ENCODE measurements around the gene PITPNC1. TPM values are rescaled to one million over a fixed set of nuclear protein-coding genes. Genes with fewer than 3 reads are reported as not detected.
A peak's percentile ranks its signal among the peaks of the same experiment; 100 is the strongest.

Gene PITPNC1
- total RNA-seq, 1 donor from 2014 or later, result 5.4 TPM

- no peak for DNase-seq (ENCODE audit: low spot score)
- peaks cover 31% of the 10 kb centered on the region for H3K36me3 Mint-ChIP-seq (ENCODE audit: low read depth)
- no peaks in the 10 kb centered on the region for H3K27me3 Mint-ChIP-seq (ENCODE audit: low read depth)
- H3K4me3 Mint-ChIP-seq (ENCODE audit: unreplicated experiment), result no peak overlapping the region
- H3K4me1 Mint-ChIP-seq (ENCODE audit: low read depth), result peaks cover 9% of the 10 kb centered on the region
- no peak overlapping the region for H3K27ac Mint-ChIP-seq (ENCODE audit: unreplicated experiment)
- H3K9me3 Mint-ChIP-seq (ENCODE audit: low read depth), result no peaks in the 10 kb centered on the region
- TF ChIP-seq CTCF (IDR thresholded peaks at IDR 0.05), result no peak
Observed at GRCh38 chr17:67353929-67354574, 23.0 kb upstream of the PITPNC1 start.

- DNase-seq (ENCODE audit: low spot score), result no peak
- H3K4me1 Mint-ChIP-seq (ENCODE audit: low read depth), result peaks cover 34% of the 10 kb centered on the region
- no peak for TF ChIP-seq CTCF (IDR thresholded peaks at IDR 0.05)
- H3K9me3 Mint-ChIP-seq (ENCODE audit: low read depth), result no peaks in the 10 kb centered on the region
- H3K27me3 Mint-ChIP-seq (ENCODE audit: low read depth), result no peaks in the 10 kb centered on the region
- H3K4me3 Mint-ChIP-seq (ENCODE audit: unreplicated experiment), result no peak overlapping the region
- H3K27ac Mint-ChIP-seq (ENCODE audit: unreplicated experiment), result peak overlapping the region; percentile 54
- H3K36me3 Mint-ChIP-seq (ENCODE audit: low read depth), result peaks cover 22% of the 10 kb centered on the region
Observed at GRCh38 chr17:67358612-67359011, 18.5 kb upstream of the PITPNC1 start.

GRCh38 chr17:67359960-67360791 lies 16.9 kb upstream of the PITPNC1 start:
- Mint-ChIP-seq H3K9me3 (ENCODE audit: low read depth) (no peaks in the 10 kb centered on the region), H3K27me3 (ENCODE audit: low read depth) (no peaks in the 10 kb centered on the region), H3K4me1 (ENCODE audit: low read depth) (peaks cover 48% of the 10 kb centered on the region), H3K36me3 (ENCODE audit: low read depth) (peaks cover 13% of the 10 kb centered on the region), H3K4me3 (ENCODE audit: unreplicated experiment) (no peak overlapping the region), H3K27ac (ENCODE audit: unreplicated experiment) (no peak overlapping the region)
- TF ChIP-seq CTCF (IDR thresholded peaks at IDR 0.05), result peak; percentile 67
- DNase-seq (ENCODE audit: low spot score), result no peak

- no peak for TF ChIP-seq CTCF (IDR thresholded peaks at IDR 0.05)
Observed at GRCh38 chr17:67360880-67361279, 16.2 kb upstream of the PITPNC1 start.

GRCh38 chr17:67362173-67362572 lies 14.9 kb upstream of the PITPNC1 start:
- Mint-ChIP-seq H3K27ac (ENCODE audit: unreplicated experiment) (no peak overlapping the region), H3K4me1 (ENCODE audit: low read depth) (peaks cover 61% of the 10 kb centered on the region), H3K27me3 (ENCODE audit: low read depth) (no peaks in the 10 kb centered on the region), H3K4me3 (ENCODE audit: unreplicated experiment) (no peak overlapping the region), H3K36me3 (ENCODE audit: low read depth) (peaks cover 7% of the 10 kb centered on the region), H3K9me3 (ENCODE audit: low read depth) (no peaks in the 10 kb centered on the region)
- no peak for TF ChIP-seq CTCF (IDR thresholded peaks at IDR 0.05)
- no peak for DNase-seq (ENCODE audit: low spot score)

More at GRCh38 chr17:67360880-67361279, 16.2 kb upstream of the PITPNC1 start:
- H3K4me1 Mint-ChIP-seq (ENCODE audit: low read depth), result peaks cover 55% of the 10 kb centered on the region
- no peak overlapping the region for H3K27ac Mint-ChIP-seq (ENCODE audit: unreplicated experiment)
- H3K9me3 Mint-ChIP-seq (ENCODE audit: low read depth), result no peaks in the 10 kb centered on the region
- no peak overlapping the region for H3K4me3 Mint-ChIP-seq (ENCODE audit: unreplicated experiment)
- no peak for DNase-seq (ENCODE audit: low spot score)
- no peaks in the 10 kb centered on the region for H3K27me3 Mint-ChIP-seq (ENCODE audit: low read depth)
- H3K36me3 Mint-ChIP-seq (ENCODE audit: low read depth), result peaks cover 9% of the 10 kb centered on the region
